GM12865 (cell line): ENCODE measurements around the gene UMPS.

Experiments used
- DNase-seq: peaks from one replicate; pipeline ENCODE4 v3.0.0; 2010; ENCODE audit warnings: low read depth
- H3K4me3 ChIP-seq: 2 replicates; pipeline ENCODE4 v1.5.1; 2011; ENCODE audit warnings: mild to moderate bottlenecking, low read depth, low read length, control low read depth
- TF ChIP-seq, protein P1 (sequence below): IDR thresholded peaks from 2 replicates; pipeline ENCODE4 v1.5.1; 2011; ENCODE audit warnings: low read length, control low read depth, low read depth, inconsistent platforms; ENCODE audit not compliant: insufficient read depth; ENCODE audit errors: missing control alignments

UMPS gene

DNA sequence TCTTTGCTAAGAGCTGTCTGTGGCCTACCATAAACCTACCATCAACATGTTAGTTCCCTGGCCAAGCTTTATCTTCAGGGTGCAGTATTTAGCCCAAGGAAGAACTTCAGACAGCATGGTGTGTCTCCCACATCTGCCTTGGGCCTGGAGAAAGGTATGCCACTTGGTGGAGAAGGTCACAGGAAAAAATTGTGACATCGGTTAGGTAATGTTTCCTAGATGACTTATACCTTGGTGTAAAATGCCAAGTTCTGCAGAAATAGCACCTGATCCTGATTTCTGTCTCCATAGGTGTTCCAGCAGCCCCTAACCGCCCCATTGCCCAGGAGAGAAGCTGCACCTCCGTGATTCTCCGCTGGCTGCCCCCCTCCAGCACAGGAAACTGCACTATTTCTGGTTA is 33.0 kb upstream of the UMPS start:
- H3K4me3 ChIP-seq = no peak overlapping the region
- TF ChIP-seq, protein P1, sequence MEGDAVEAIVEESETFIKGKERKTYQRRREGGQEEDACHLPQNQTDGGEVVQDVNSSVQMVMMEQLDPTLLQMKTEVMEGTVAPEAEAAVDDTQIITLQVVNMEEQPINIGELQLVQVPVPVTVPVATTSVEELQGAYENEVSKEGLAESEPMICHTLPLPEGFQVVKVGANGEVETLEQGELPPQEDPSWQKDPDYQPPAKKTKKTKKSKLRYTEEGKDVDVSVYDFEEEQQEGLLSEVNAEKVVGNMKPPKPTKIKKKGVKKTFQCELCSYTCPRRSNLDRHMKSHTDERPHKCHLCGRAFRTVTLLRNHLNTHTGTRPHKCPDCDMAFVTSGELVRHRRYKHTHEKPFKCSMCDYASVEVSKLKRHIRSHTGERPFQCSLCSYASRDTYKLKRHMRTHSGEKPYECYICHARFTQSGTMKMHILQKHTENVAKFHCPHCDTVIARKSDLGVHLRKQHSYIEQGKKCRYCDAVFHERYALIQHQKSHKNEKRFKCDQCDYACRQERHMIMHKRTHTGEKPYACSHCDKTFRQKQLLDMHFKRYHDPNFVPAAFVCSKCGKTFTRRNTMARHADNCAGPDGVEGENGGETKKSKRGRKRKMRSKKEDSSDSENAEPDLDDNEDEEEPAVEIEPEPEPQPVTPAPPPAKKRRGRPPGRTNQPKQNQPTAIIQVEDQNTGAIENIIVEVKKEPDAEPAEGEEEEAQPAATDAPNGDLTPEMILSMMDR = no peak
- DNase-seq = no peak

DNA sequence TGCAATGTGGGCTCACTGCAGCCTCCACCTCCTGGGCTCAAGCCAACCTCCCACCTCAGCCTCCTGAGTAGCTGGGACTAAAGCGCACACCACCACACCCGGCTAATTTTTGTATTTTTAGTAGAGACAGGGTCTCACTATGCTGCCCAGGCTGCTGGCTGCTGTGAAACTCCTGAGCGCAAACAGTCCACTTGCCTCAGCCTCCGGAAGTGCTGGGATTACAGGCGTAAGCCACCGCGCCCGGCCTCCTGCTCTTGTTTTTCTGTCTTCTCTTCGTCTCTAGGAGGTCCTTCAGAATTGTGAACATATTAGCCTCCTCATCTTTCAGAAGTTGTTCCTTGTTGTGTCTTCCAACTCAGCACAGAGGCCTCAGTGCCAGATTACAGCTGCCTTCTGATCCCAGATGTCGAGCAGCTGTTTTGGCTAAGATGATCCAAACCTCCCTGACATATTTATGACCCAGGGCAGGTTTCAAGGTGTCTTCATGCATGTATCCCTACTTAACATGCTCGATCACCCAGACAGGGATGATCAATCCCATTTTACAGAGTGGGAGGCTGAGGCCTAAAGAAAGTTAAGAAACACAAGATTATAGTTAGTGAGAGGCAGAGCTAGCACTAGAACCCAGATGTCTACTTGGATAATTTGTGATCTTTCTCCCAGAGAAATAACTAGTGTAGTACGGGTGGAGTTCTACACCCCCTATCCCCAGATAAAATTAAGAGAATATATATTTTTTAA is 32.1 kb upstream of the UMPS start:
- H3K4me3 ChIP-seq = no peak overlapping the region
- TF ChIP-seq, protein P1 = no peak
- DNase-seq = no peak

DNA sequence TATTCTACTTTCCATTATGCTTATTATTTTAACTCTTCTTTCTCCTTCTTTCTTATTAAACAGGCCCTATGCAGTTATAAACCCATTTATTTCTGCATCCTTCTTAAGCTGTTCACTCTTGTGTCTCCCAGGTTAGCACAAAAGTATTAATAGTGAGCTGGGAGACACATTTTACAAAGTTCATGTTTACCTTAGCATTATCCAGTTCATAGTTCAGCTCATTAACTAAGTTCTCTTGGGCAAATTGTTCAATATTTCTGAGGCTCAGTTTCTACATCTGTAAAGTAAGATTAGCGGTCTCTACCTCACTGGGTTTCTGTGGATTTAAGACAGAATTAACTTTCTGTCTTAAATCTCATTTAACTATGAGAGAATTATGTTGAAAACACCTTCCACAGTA is 31.2 kb upstream of the UMPS start:
- TF ChIP-seq, protein P1 = no peak
- H3K4me3 ChIP-seq = no peak overlapping the region
- no peak for DNase-seq

DNA sequence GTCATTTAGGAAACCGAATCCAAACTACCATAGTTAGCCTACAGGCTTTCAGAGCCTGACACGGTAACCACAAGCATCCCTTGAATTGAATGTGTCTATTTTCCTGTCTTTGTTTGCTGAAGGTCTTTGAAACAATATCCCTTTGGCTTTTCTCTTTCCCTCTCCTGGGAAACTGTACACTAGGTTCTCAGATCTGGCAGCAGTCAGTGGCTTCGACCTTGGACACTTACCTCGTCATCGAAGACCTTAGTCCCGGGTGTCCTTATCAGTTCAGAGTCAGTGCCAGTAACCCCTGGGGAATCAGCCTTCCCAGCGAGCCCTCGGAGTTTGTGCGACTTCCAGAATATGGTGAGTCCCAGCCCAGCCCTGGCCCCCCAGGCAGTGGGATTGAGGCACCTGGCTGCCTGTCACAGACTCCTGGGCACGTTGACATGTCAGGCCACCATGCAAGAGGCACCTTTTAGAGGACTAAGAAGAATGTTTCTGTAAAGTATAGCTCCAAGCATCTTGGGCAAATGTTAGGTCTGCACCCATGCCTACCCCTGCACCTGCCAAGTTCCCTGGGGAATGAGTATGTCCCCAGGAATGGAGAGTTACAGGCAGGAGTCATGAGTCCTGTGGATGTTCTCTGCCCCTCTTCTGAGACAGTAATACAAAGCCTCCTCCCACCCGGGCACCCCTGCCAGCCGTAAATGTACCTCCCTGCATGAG is 30.4 kb upstream of the UMPS start:
- no peak overlapping the region for H3K4me3 ChIP-seq
- no peak for DNase-seq
- TF ChIP-seq, protein P1 = no peak

DNA sequence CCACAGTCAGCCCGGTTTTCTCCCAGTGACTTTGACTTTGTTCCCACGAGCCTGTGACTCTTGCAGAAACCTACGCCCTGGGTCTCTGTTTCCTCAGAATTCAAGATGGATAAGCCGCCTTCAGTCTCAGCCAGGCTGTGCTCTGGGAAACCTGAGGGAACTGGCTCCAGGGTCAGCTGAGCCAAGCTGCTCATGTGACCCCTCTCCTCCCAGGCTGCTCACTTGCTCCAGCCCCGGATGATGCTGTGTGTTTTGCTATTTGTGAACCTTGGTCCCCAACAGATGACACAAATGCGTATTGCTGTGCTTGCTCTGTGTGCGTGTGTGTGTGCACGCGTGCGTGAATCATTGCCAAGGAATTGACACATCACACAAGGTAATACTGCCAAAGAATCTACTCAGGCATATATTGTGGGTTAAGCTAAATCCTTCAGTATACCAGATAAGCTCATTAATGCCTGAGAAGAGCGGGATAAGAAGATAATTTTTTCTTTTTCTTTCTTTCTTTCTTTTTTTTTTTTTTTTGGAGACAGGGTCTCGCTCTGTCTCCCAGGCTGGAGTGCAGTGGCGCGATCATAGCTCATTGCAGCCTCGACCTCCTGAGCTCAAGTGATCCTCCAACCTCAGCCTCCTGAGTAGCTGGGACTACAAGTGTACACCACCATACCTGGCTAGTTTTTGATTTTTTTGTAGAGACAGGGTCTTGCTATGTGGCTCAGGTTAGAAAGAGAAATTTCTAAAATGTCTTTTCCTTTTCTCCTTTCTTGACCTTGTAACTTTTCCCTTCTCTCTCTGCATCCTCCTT is 29.2 kb upstream of the UMPS start:
- no peak for DNase-seq
- TF ChIP-seq, protein P1 = no peak
- no peak overlapping the region for H3K4me3 ChIP-seq

- TF ChIP-seq, protein P1 = no peak
These were observed 28.6 kb upstream of the UMPS start for GRCh38 chr3:124701687-124702086.

More at GRCh38 chr3:124701687-124702086, 28.6 kb upstream of the UMPS start:
- no peak for DNase-seq
- no peak overlapping the region for H3K4me3 ChIP-seq
